Measurements from ENCODE around the gene WNT9B. TPM values are rescaled to one million over a fixed set of nuclear protein-coding genes. Genes with fewer than 3 reads are reported as not detected.
A peak's percentile ranks its signal among the peaks of the same experiment; 100 is the strongest.

Gene WNT9B
- total RNA-seq, result not detected
- total RNA-seq (2013), result not detected

- intact Hi-C loops (cut with micrococcal nuclease), result no loop called here
- Histone ChIP-seq H3K9me3 (ENCODE audit: control insufficient read depth, insufficient read depth, low read length) (no peaks in the 10 kb centered on the region), H3K27ac (ENCODE audit: low read length) (no peak within 1 kb of the TSS), H3K4me1 (ENCODE audit: control insufficient read depth, insufficient read depth, low read length) (peaks cover 8% of the 10 kb centered on the region), H3K27me3 (ENCODE audit: control insufficient read depth, insufficient read depth, low read length) (peaks cover 10% of the 10 kb centered on the region), H3K4me3 (ENCODE audit: low read length) (no peak within 1 kb of the TSS), H3K36me3 (ENCODE audit: control insufficient read depth, insufficient read depth, low read length) (no peaks in the 10 kb centered on the region)
- 3% methylated on average over 71 of the region's 75 CpGs for WGBS (ENCODE audit: insufficient coverage)
- Mint-ChIP-seq H3K27ac (no peak within 1 kb of the TSS), H3K9me3 (no peaks in the 10 kb centered on the region), H3K4me1 (peaks cover 0 to 11% of the 10 kb centered on the region in 2 donors), H3K36me3 (no peaks in the 10 kb centered on the region), H3K4me3 (no peak within 1 kb of the TSS), H3K27me3 (ENCODE audit: low read depth in 2 of 2) (peaks cover 67 to 70% of the 10 kb centered on the region in 2 donors)
- peak in 1 of 2 donors; percentile 54 for DNase-seq
- TF ChIP-seq CTCF (IDR thresholded peaks at IDR 0.05), result no peak
- ATAC-seq, result peak in 1 of 3 donors; percentile 59
These were observed at the start of gene WNT9B for GRCh38 chr17:46851029-46851741. TSS of gene WNT9B (plus strand) at chr17:46851583. CDS start at chr17:46851639, 56 bp downstream.

- H3K9me3 ChIP-seq (ENCODE audit: control insufficient read depth, insufficient read depth, low read length), result no peaks in the 10 kb centered on the region
- ATAC-seq, result no peak
- H3K36me3 ChIP-seq (ENCODE audit: control insufficient read depth, insufficient read depth, low read length), result no peaks in the 10 kb centered on the region
- peaks cover 0 to 9% of the 10 kb centered on the region in 2 donors for H3K27me3 Mint-ChIP-seq (ENCODE audit: low read depth in 2 of 2)
- no peaks in the 10 kb centered on the region for H3K9me3 Mint-ChIP-seq
- no peak for DNase-seq
- WGBS (ENCODE audit: insufficient coverage), result 70% methylated on average over 7 of the region's 7 CpGs
- intact Hi-C loops (cut with micrococcal nuclease), result no loop called here
- no peaks in the 10 kb centered on the region for H3K27me3 ChIP-seq (ENCODE audit: control insufficient read depth, insufficient read depth, low read length)
- no peaks in the 10 kb centered on the region for H3K36me3 Mint-ChIP-seq
- H3K27ac ChIP-seq (ENCODE audit: low read length), result no peak overlapping the region
- H3K4me3 Mint-ChIP-seq, result no peak overlapping the region
- H3K4me1 Mint-ChIP-seq, result no peaks in the 10 kb centered on the region
- H3K27ac Mint-ChIP-seq, result no peak overlapping the region
- H3K4me3 ChIP-seq (ENCODE audit: low read length), result no peak overlapping the region
- no peaks in the 10 kb centered on the region for H3K4me1 ChIP-seq (ENCODE audit: control insufficient read depth, insufficient read depth, low read length)
- TF ChIP-seq CTCF (IDR thresholded peaks at IDR 0.05), result no peak
These were observed 48.6 kb upstream of the WNT9B start for GRCh38 chr17:46802800-46803199.

- TF ChIP-seq CTCF (IDR thresholded peaks at IDR 0.05), result no peak
- H3K36me3 Mint-ChIP-seq, result no peaks in the 10 kb centered on the region
- H3K27ac Mint-ChIP-seq, result no peak overlapping the region
- Histone ChIP-seq H3K4me1 (ENCODE audit: control insufficient read depth, insufficient read depth, low read length) (no peaks in the 10 kb centered on the region), H3K36me3 (ENCODE audit: control insufficient read depth, insufficient read depth, low read length) (no peaks in the 10 kb centered on the region), H3K4me3 (ENCODE audit: low read length) (no peak overlapping the region), H3K27me3 (ENCODE audit: control insufficient read depth, insufficient read depth, low read length) (no peaks in the 10 kb centered on the region), H3K9me3 (ENCODE audit: control insufficient read depth, insufficient read depth, low read length) (no peaks in the 10 kb centered on the region), H3K27ac (ENCODE audit: low read length) (no peak overlapping the region)
- peaks cover 0 to 9% of the 10 kb centered on the region in 2 donors for H3K27me3 Mint-ChIP-seq (ENCODE audit: low read depth in 2 of 2)
- no peak for ATAC-seq
- no peaks in the 10 kb centered on the region for H3K4me1 Mint-ChIP-seq
- WGBS (ENCODE audit: insufficient coverage), result 96% methylated on average over 5 of the region's 5 CpGs
- no peak for DNase-seq
- intact Hi-C loops (cut with micrococcal nuclease), result no loop called here
- no peak overlapping the region for H3K4me3 Mint-ChIP-seq
- H3K9me3 Mint-ChIP-seq, result no peaks in the 10 kb centered on the region
These were observed 47.8 kb upstream of the WNT9B start for GRCh38 chr17:46803544-46803943.

- no peaks in the 10 kb centered on the region for H3K27me3 ChIP-seq (ENCODE audit: control insufficient read depth, insufficient read depth, low read length)
- Mint-ChIP-seq H3K27me3 (ENCODE audit: low read depth in 2 of 2) (peaks cover 0 to 3% of the 10 kb centered on the region in 2 donors), H3K36me3 (no peaks in the 10 kb centered on the region), H3K4me1 (no peaks in the 10 kb centered on the region), H3K4me3 (no peak overlapping the region), H3K9me3 (no peaks in the 10 kb centered on the region), H3K27ac (no peak overlapping the region)
- WGBS (ENCODE audit: insufficient coverage), result 94% methylated on average over 6 of the region's 6 CpGs
- no peaks in the 10 kb centered on the region for H3K4me1 ChIP-seq (ENCODE audit: control insufficient read depth, insufficient read depth, low read length)
- DNase-seq (no peak), ATAC-seq (no peak)
- H3K4me3 ChIP-seq (ENCODE audit: low read length), result no peak overlapping the region
- no peaks in the 10 kb centered on the region for H3K9me3 ChIP-seq (ENCODE audit: control insufficient read depth, insufficient read depth, low read length)
- intact Hi-C loops (cut with micrococcal nuclease), result no loop called here
- no peaks in the 10 kb centered on the region for H3K36me3 ChIP-seq (ENCODE audit: control insufficient read depth, insufficient read depth, low read length)
- H3K27ac ChIP-seq (ENCODE audit: low read length), result no peak overlapping the region
- no peak for TF ChIP-seq CTCF (IDR thresholded peaks at IDR 0.05)
These were observed 45.6 kb upstream of the WNT9B start for GRCh38 chr17:46805771-46806170.

Data from natural killer cell (primary cell).